Measurements from ENCODE around the gene NABP1.
"Not testable (repeated sequence)": the region's sequence is repeated elsewhere in the genome, so short reads cannot be mapped to it uniquely, and the experiment has no call there.

The NABP1 gene

DNA sequence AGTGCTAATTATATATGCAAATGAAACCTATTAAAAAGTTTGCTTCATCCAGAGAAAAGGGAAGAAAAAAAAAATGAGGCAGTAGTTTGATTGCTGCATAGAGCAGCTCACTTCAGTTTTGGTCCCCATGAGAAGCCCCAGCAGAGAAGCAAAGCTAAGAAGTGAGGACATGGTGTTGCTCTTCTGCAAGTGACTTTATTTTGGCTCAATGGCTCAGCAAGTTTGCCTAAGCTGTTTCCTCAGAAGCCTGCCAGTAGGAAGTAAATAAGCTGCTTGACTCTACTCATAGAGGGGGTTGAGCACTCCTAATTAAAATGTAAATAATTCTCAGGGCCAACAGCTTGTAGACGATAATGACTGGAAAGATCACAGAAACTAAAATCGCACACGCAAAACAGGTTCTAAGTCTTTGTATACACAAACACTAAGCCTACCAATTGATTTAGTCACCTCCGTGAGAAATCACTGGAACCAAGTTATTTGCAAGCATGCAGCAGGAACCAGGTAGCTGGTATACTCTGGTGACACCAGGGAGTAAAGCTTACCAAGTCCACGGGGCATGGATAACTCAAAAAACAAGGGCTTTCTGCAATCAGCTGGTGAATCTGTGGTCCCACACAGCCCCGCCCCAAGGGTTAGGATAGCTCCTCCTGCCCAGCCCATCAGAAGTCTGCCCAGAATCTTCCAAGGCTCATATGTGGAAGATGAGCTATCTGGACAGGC lies 39.7 kb upstream of the NABP1 start:
- ChIA-PET POLR2A (interaction anchor here (0.6 to 3.8 kb wide), 3 partner anchors 9 to 44 kb away, joined by 3 to 34 read pairs (median 3); partner anchors contain the start of gene NABP1), CTCF (interaction anchor here (0.6 to 1.7 kb wide), 6 partner anchors 10 to 165 kb away, joined by 3 to 5 read pairs (median 3); no protein-coding TSS in a partner anchor)
- no peak overlapping the region for H3K4me3 ChIP-seq (ENCODE audit: low read depth, low read length)
- TF ChIP-seq CTCF (IDR thresholded peaks at IDR 0.05; ENCODE audit: insufficient read depth, low read length, missing control alignments): no peak
- DNase-seq (ENCODE audit: low read depth, low spot score): no peak

- DNase-seq (ENCODE audit: low read depth, low spot score): no peak
- H3K4me3 ChIP-seq (ENCODE audit: low read depth, low read length): no peak overlapping the region
- no peak for TF ChIP-seq CTCF (IDR thresholded peaks at IDR 0.05; ENCODE audit: insufficient read depth, low read length, missing control alignments)
- ChIA-PET POLR2A (interaction anchor here (0.6 to 3.8 kb wide), 2 partner anchors 8 to 39 kb away, joined by 3 to 34 read pairs; partner anchors contain the start of gene NABP1), CTCF (interaction anchor here (0.6 to 1.7 kb wide), 6 partner anchors 10 to 165 kb away, joined by 3 to 5 read pairs (median 3); no protein-coding TSS in a partner anchor)
These were observed 39.1 kb upstream of the NABP1 start for GRCh38 chr2:191638802-191639172.

DNA sequence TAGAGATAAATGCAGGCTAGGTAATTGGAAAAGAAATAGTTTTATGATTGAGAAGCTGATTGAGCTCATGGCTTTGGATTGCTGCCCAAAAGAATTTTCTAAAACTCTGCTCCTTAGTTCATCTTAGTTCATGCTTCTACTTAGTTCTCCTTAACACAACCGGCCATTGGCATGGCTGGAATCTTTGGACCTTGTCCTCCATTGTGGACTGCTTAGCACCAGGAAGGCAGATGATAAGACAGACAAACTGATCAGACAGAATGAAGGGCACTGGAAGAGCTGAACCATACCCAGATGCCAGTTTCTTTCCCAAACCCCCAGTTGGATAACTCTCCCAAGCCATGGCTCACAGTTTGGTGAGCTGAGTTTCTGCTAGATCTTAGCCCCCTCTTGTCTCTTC lies 36.3 kb upstream of the NABP1 start:
- ChIA-PET POLR2A (interaction anchor here (1.6 kb wide), 1 partner anchor 36 kb away, joined by 6 read pairs; the partner anchor contains the start of gene NABP1), CTCF (interaction anchor here (2.1 kb wide), 1 partner anchor 11 kb away, joined by 5 read pairs; no protein-coding TSS in a partner anchor)
- no peak for DNase-seq (ENCODE audit: low read depth, low spot score)
- TF ChIP-seq CTCF (IDR thresholded peaks at IDR 0.05; ENCODE audit: insufficient read depth, low read length, missing control alignments): no peak
- H3K4me3 ChIP-seq (ENCODE audit: low read depth, low read length): no peak overlapping the region

- ChIA-PET CTCF (no interaction called here), POLR2A (no interaction called here)
- DNase-seq (ENCODE audit: low read depth, low spot score): no peak
- H3K4me3 ChIP-seq (ENCODE audit: low read depth, low read length): no peak overlapping the region
- no peak for TF ChIP-seq CTCF (IDR thresholded peaks at IDR 0.05; ENCODE audit: insufficient read depth, low read length, missing control alignments)
These were observed 35.4 kb upstream of the NABP1 start for GRCh38 chr2:191642541-191642940.

- TF ChIP-seq CTCF (IDR thresholded peaks at IDR 0.05; ENCODE audit: insufficient read depth, low read length, missing control alignments): no peak
- no peak overlapping the region for H3K4me3 ChIP-seq (ENCODE audit: low read depth, low read length)
- DNase-seq (ENCODE audit: low read depth, low spot score): no peak
- CTCF ChIA-PET: no interaction called here
- POLR2A ChIA-PET: interaction anchor here (1.0 kb wide), 1 partner anchor 34 kb away, joined by 4 read pairs; the partner anchor contains the start of gene NABP1
These were observed 34.5 kb upstream of the NABP1 start for GRCh38 chr2:191643429-191643828.

GRCh38 chr2:191644613-191645012 lies 33.3 kb upstream of the NABP1 start:
- POLR2A ChIA-PET; DNase-seq (ENCODE audit: low read depth, low spot score); H3K4me3 ChIP-seq (ENCODE audit: low read depth, low read length); CTCF ChIA-PET: not testable (repeated sequence)
